Omental fat pad (tissue), 4 donors: ENCODE data around the gene THOC5. TPM values are rescaled to one million over a fixed set of nuclear protein-coding genes. Genes with fewer than 3 reads are reported as not detected.

ENCODE experiments used
- ATAC-seq: fragments of 150-250 bp; one replicate; pipeline ENCODE4 v1.9.1; 2016; ENCODE audit warnings: mild to moderate bottlenecking, moderate library complexity; ENCODE audit not compliant: low FRiP score
- DNase-seq: peaks from one replicate; pipeline ENCODE4 v3.0.0-alpha.2; 2019; ENCODE audit warnings: low spot score
- CTCF ChIP-seq, 3 donors: fragments of 450-650 bp; IDR thresholded peaks; one replicate each; pipeline ENCODE4 v1.5.1; 2016 to 2017; ENCODE audit warnings: antibody characterized with exemption in 3 of 3, mild to moderate bottlenecking in 3 of 3, moderate library complexity in 2 of 3
- total RNA-seq, 4 donors: library from RNA; depleted of rRNA; stranded (reverse); fragments of >200 nt; gene quantifications; one replicate each; pipeline ENCODE4 v1.1.0, GENCODE V29; 2016

Gene THOC5
- total RNA-seq, 4 donors from 2014 or later, result 21.0 to 54.2 (median 29.4) TPM

GRCh38 chr22:29584975-29585374 lies 31.4 kb upstream of the THOC5 start:
- TF ChIP-seq CTCF (IDR thresholded peaks at IDR 0.05), result no peak

GRCh38 chr22:29581799-29582198 lies 28.2 kb upstream of the THOC5 start:
- TF ChIP-seq CTCF (IDR thresholded peaks at IDR 0.05), result no peak
- ATAC-seq (no peak), DNase-seq (no peak)

More at GRCh38 chr22:29584975-29585374, 31.4 kb upstream of the THOC5 start:
- no peak for ATAC-seq
- DNase-seq, result no peak

- no peak for DNase-seq
- no peak for TF ChIP-seq CTCF (IDR thresholded peaks at IDR 0.05)
- ATAC-seq, result peak; percentile 3
These were observed 26.7 kb upstream of the THOC5 start for GRCh38 chr22:29580200-29580810.

GRCh38 chr22:29578462-29579200 lies 25.1 kb upstream of the THOC5 start:
- no peak for TF ChIP-seq CTCF (IDR thresholded peaks at IDR 0.05)
- ATAC-seq, result no peak
- no peak for DNase-seq

GRCh38 chr22:29574762-29575450 lies 21.3 kb upstream of the THOC5 start:
- ATAC-seq, result no peak
- no peak for TF ChIP-seq CTCF (IDR thresholded peaks at IDR 0.05)
- DNase-seq, result no peak

GRCh38 chr22:29570912-29571549 lies 17.5 kb upstream of the THOC5 start:
- DNase-seq (no peak), ATAC-seq (no peak)
- TF ChIP-seq CTCF (IDR thresholded peaks at IDR 0.05), result no peak
